GM19324 (cell line): ENCODE results near the gene TNS2.

Experiments used
- ATAC-seq: cut with Tn5 transposase; IDR thresholded peaks from one replicate; pipeline ENCODE4 v1.9.1; 2021; ENCODE audit warnings: mild to moderate bottlenecking, moderate library complexity; ENCODE audit not compliant: unreplicated experiment, low FRiP score

TNS2 gene

GRCh38 chr12:53055471-53056266 is 5.8 kb downstream of the TNS2 start:
- no peak for ATAC-seq

DNA sequence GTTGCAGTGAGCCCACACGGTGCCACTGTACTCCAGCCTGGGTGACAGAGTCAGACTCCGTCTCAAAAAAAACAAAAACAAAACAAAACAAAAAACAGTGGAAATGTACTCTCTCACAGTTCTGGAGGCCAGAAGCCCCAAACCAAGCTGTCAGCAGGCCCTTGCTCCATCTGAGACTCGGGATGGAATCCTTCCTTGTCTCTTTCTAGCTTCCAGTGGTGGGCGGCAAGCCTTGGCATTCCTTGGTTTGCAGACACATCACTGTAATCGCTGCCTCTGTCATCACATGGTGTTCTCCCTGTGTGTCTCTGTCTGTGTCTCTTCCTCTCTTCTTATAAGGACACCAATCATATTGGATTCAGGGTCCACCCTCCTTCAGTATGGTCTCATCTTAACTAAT is 6.4 kb downstream of the TNS2 start:
- no peak for ATAC-seq

- no peak for ATAC-seq
Measured at GRCh38 chr12:53056901-53057300, 7.0 kb downstream of the TNS2 start.

DNA sequence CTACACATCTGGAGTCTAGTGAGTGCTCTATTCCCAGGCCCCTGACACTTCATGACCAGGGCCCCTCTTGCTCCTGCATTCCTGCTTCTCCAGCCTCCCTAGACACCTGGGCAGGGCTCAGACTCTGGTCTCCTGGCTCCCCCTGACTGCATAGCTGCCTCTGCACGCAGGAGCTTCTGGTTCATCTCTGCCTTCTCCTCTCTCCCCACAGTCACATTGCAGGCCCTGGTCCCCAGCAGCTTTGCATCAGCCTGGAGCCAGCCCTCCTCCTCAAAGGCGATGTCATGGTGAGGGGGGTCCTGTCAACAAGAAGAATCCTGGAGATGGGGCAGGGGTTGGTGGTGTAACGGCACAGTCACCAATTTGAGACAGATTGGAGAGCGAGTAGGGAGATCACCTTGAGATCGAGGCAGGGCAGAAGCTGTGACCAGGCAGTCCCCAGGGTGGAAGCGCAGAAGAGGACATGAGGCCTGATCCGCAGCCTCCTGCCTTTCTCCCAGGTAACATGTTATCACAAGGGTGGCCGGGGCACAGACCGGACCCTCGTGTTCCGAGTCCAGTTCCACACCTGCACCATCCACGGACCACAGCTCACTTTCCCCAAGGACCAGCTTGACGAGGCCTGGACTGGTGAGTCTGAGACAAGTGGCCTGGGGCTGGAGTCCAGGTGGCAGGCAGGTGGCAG is 8.1 kb downstream of the TNS2 start:
- no peak for ATAC-seq

- no peak for ATAC-seq
Measured at GRCh38 chr12:53058674-53059433, 9.0 kb downstream of the TNS2 start.

GRCh38 chr12:53059434-53060063 is 9.7 kb downstream of the TNS2 start:
- no peak for ATAC-seq

DNA sequence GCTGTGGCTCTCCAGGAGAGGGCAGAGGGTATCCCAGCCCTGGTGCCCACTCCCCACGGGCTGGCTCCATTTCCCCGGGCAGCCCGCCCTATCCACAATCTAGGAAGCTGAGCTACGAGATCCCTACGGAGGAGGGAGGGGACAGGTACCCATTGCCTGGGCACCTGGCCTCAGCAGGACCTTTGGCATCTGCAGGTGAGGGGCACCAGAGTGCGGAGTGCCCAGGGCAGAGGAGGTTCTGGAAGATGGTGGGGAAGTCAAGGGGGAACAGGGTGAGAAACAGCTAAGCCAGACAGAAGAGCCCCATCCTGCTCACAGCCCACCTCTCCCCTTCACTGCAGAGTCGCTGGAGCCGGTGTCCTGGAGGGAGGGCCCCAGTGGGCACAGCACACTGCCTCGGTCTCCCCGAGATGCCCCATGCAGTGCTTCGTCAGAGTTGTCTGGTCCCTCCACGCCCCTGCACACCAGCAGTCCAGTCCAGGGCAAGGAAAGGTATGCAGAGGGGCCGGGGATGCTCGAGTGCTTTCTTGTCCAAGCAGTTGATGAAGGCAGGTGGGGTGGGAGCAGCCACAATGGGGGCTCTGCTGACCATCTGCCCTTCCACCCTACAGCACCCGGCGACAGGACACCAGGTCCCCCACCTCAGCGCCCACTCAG is 10.3 kb downstream of the TNS2 start:
- no peak for ATAC-seq

GRCh38 chr12:53060721-53061276 is 10.9 kb downstream of the TNS2 start:
- no peak for ATAC-seq

GRCh38 chr12:53061404-53062010 is 11.6 kb downstream of the TNS2 start:
- no peak for ATAC-seq

- no peak for ATAC-seq
Measured at GRCh38 chr12:53062011-53062961, 12.4 kb downstream of the TNS2 start.

DNA sequence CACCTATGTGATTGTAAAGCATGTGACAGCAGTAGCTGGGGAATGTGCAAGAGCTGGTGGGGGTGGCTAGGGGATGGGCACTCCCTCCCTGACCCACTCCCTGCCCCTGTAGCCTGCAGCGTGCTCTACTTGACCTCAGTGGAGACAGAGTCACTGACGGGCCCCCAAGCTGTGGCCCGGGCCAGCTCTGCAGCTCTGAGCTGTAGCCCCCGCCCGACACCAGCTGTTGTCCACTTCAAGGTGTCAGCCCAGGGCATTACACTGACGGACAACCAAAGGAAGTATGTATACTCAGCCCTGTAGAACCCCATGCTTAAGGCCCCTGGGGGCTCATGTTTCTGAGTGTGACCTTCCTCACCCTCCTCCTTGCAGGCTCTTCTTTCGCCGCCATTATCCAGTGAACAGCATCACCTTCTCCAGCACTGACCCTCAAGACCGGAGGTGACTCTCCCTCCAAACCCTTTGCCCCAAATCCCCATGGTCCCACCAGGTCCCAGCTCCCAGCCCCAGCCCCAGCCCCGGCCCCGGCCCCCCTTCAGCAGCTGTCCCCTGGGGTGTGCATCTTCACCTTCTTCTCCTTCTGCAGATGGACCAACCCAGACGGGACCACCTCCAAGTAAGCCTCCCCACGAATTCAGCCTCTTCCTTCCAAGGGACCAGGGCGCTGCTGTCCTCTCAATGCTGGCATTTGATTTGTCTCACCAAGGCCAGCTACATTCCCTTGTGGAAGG is 13.3 kb downstream of the TNS2 start:
- ATAC-seq = no peak

GRCh38 chr12:53063708-53064612 is 14.1 kb downstream of the TNS2 start:
- no peak for ATAC-seq

DNA sequence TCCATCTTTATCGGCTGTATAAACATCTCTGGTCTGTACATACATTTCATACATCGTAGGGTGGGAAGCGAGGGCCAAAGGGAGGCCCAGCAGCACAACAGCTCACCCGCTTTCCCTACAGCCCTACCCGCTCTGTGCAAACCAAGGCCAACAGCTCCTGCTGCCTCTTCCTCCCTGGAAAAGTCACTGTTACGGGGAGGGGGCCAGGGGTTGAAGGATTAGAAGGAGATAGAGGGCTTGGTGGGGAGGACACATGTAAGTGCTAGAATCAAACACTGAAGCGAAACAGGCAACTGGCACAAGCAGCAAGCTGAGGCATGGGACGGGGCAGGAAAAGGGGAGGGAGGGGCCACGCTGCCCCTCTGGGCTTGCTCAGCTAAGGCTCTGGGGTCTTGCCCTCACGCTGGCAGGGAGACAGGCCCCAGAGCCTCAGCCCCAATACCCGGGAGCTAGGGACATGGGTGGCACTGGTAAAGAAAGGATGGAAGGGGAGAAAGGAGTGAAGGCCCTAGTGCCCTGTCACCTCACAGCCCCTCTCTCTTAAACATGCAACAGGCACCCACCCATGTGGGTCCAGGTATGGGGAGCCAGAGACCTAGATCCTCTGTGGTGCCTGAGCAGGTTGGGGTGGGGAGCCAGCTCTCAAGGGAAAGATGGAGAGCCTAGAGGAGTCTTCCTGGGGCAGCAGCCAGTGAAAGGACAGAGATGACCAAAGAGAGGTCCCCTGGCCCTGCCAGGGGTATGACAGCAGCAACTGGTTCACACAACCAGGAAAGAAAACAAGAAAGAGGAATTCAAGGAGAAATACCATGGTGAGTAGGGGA is 15.0 kb downstream of the TNS2 start:
- no peak for ATAC-seq

GRCh38 chr12:53065470-53065869 is 15.6 kb downstream of the TNS2 start:
- no peak for ATAC-seq

- ATAC-seq = no peak
Measured at GRCh38 chr12:53065975-53066931, 16.4 kb downstream of the TNS2 start.
